ENCODE data around the gene HSPB8.

HSPB8 gene

GRCh38 chr12:119178544-119179334 is at the start of gene HSPB8:
Gene HSPB8, plus strand, starts transcription at chr12:119178931. Its CDS starts 382 bp downstream, at chr12:119179313.
- peak; percentile 23 for DNase-seq

- DNase-seq: no peak
These were observed 48.8 kb upstream of the HSPB8 start for GRCh38 chr12:119129827-119130434.

GRCh38 chr12:119130523-119130922 is 48.2 kb upstream of the HSPB8 start:
- DNase-seq: no peak

GRCh38 chr12:119134284-119135072 is 44.3 kb upstream of the HSPB8 start:
- DNase-seq: no peak

- no peak for DNase-seq
These were observed 41.8 kb upstream of the HSPB8 start for GRCh38 chr12:119136811-119137410.

GRCh38 chr12:119139448-119139847 is 39.3 kb upstream of the HSPB8 start:
- DNase-seq: no peak

- no peak for DNase-seq
These were observed 33.4 kb upstream of the HSPB8 start for GRCh38 chr12:119145367-119145766.

- no peak for DNase-seq
These were observed 30.8 kb upstream of the HSPB8 start for GRCh38 chr12:119147847-119148448.

- DNase-seq: no peak
These were observed 29.5 kb upstream of the HSPB8 start for GRCh38 chr12:119149270-119149669.

GRCh38 chr12:119151445-119152026 is 27.2 kb upstream of the HSPB8 start:
- no peak for DNase-seq

GRCh38 chr12:119153477-119154434 is 25.0 kb upstream of the HSPB8 start:
- no peak for DNase-seq

- DNase-seq: no peak
These were observed 24.3 kb upstream of the HSPB8 start for GRCh38 chr12:119154435-119154818.

- DNase-seq: no peak
These were observed 22.2 kb upstream of the HSPB8 start for GRCh38 chr12:119156401-119157044.

GRCh38 chr12:119157528-119157927 is 21.2 kb upstream of the HSPB8 start:
- DNase-seq: no peak

- no peak for DNase-seq
These were observed 20.8 kb upstream of the HSPB8 start for GRCh38 chr12:119157978-119158377.

GRCh38 chr12:119158402-119158801 is 20.3 kb upstream of the HSPB8 start:
- no peak for DNase-seq

GRCh38 chr12:119159844-119160243 is 18.9 kb upstream of the HSPB8 start:
- no peak for DNase-seq

- DNase-seq: no peak
These were observed 10.8 kb upstream of the HSPB8 start for GRCh38 chr12:119167902-119168301.

GRCh38 chr12:119168721-119169120 is 10.0 kb upstream of the HSPB8 start:
- no peak for DNase-seq

- DNase-seq: no peak
These were observed 9.6 kb upstream of the HSPB8 start for GRCh38 chr12:119169150-119169549.

GRCh38 chr12:119171291-119171690 is 7.4 kb upstream of the HSPB8 start:
- no peak for DNase-seq
